Activated CD4-positive, alpha-beta T cell treated with anti-CD3 and anti-CD28 coated beads, Interleukin-2, amount 50 U/mL, for 4 hours (primary cell): ENCODE measurements around the gene MAGI1.

Source experiments
- DNase-seq, 2 experiments: peaks; one replicate each; pipeline ENCODE4 v3.0.0-alpha.2; 2020

Gene MAGI1

DNA sequence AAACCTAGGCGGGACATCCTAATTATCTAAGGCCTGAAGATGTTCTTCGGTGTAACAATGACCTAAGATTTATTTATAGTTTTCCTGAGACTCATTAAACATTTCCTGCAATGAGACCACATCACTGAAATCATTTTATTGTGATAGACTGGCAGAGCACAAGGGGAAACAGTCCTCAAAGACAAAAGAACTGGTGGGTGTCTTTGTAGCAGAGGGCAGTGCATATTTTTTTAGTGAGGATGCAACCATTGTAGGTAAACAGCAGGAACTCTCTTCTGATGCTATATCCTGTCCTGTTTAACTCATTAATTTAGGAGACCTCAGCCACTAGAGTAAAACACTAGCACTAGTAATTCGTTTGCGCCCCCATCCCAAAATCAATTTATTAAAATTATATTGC is 100.0 kb downstream of the MAGI1 start:
- no peak for DNase-seq

DNA sequence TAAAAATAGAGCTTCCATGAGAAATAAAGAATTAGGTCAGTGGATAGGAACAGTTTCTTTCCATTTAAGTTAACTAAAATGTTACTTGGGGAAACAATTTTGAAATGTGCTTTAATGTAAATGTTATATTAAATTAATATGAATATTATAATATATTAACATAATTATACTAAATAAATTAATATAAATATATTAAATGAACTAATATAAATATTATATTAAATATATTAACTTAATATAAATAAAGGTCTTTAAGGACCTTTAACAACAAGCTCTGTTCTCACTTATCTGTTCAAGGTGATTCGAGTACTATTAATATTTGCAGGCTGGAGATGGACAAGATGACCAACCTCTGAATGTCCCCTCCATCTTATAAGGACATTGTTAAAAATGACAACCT is 100.6 kb downstream of the MAGI1 start:
- no peak for DNase-seq

DNA sequence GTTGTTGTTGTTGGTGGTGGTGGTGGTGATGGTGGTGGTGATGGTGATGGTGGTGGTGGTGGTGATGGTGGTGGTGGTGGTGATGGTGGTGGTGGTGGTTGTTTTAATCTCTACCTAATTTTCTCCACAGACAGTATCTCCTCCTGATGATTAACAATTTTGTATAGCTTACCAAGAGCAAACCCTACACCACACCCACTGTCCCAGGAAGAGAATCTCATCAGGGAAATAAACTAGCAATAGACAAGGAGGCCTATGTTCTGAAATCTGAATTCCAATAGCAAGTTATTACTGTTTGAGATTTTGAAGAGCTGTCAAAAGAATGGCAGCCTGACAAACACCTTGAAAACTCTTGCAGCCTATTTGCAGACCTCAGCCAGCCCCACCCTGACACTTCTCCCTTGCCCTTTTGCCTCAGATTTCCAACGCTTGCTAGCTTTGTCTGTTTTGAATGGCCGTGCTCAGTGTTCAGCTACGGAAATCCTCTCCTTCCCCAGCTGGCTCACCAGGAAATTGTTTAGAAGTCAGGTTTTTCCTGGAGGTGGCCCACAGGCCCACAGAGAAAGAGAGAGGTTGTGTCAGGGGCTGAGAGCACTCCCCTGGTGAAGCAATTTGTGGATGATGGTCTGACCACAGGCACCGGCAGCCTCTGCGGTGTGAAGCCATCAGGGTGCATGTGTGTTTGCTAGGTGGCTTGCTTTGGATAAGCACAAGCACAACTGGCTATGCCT is 101.6 kb downstream of the MAGI1 start:
- no peak for DNase-seq

DNA sequence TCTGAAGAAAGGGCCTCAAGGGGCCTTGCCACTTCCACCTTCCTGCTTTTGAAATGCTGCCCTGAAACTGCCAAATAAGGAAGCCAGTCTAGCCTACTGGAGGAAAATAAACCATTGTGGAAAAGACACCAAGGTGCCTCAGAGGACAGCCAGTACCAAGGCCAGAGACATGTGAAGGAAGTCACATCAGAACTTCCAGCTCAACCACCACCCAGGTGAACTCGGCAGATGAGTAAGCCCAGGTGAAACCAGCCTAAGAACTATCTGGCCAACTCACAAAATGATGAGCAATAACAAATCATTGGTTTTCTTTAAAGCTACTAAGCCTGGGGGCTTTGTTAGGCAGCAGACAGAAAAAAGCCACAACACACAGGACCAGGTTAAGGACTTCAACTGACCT is 103.0 kb downstream of the MAGI1 start:
- DNase-seq: no peak

DNA sequence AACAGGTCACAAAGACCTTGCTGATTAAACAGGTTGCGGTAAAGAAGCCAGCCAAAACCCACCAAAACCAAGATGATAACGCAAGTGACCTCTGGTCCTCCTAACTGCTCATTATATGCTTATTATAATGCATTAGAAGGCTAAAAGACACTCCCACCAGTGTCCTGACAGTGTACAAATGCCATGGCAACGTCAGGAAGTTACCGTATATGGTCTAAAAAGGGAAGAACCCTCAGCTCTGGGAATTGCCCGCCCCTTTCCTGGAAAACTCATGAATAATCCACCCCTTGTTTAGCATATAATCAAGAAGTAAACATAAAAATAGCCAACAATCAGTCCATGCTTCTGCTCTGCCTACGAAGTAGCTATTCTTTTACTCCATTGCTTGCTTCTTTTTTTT is 108.1 kb downstream of the MAGI1 start:
- DNase-seq: no peak

DNA sequence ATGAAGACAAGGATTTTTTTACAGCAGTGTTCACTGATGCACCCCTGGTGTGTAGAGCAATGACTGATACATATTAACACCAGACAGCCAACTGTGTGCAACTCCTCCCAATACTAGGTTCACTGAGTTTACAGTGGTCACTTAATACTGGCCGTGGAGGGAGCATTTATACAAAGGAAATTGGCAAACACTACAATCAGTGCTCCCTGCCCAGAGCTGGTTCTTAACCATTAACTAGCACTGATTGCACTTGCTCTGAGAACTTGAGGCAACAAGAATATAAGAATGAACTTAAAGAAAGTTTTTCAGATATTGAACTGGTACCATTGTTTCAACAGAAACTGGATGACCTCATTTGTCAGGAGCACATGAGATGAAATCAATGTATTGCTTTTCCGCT is 110.6 kb downstream of the MAGI1 start:
- DNase-seq: no peak

DNA sequence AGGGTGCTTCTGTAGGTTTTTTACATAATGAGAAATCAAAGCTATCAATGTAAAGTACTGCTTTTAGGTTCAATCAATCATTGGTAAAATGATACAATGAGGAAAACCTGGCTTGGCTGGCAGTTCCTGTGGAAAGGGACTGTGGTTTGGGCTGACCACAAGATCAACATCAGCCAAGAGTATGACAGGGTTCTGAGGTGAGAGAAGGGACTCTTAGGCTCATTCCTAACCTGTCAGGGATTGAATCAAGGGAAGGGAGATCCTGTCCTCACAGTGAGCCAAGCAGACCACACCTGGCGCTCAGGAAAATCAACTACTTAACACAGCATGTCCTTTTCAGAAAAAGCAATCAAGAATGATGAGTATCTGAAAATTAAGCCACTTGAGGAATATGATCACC is 111.1 kb downstream of the MAGI1 start:
- no peak for DNase-seq

DNA sequence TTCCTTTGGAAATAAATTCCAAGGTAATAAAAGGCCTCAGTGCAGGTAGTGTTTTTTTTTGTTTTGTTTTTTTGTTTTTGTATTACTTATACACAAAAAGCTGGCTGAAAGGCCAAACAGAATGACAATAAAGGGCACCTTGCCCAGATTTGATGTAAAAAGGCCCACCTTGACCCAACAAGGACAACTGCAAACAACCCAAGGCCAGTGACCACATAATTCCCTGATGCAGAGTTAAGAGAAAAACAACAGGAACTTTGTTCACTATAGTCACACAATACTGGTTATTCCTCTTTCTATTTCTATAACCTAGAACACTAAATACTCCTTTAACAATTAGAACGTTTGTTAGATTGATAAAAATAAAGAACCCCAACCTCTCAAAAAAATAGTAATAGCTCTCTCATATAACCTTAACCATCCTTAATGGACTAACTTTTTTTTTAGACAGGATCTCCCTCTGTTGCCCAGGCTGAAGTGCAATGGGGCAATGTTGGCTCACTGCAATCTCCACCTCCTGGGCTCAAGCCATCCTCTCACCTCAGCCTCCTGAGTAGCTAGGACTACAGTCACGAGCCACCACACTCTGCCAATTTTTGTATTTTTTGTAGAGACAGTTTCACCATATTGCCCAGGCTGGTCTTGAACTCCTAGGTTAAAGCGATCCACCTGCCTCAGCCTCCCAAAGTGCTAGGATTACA is 113.3 kb downstream of the MAGI1 start:
- no peak for DNase-seq

DNA sequence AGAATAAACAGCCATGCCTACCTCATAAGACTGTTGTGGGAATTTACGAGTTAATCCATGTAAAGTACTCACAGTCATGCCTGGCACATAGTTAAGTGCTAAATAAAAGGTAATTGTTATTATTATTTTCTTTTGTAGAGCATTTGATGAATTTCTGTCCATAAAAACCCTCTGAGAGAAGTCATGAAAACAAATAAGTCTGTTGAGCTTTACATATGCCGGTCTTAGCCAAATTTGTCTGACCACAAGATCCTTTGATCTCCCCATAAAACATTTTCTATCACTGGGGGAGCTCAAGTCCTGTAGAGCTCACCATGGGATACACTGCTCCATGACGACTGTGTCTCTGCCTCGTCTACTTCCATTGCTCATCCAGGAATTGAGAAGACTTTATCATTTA is 114.0 kb downstream of the MAGI1 start:
- no peak for DNase-seq

DNA sequence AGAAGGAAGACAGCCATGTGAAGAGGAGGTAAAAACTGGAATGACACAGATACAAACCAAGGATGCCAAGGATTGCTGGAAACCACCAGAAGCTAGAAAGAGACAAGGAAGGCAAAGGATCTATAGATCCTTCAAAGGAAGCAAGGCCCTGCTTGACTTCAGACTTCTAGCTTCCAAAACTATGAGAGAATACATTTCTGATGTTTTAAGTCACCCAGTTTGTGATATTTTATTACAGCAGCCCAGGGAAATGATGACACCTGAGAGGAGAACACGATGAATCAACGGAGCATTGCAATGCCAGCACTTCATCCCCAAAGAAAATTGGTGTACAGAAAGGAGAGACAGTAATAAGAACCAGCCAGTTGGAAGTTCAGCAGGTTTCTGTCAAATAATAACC is 116.3 kb downstream of the MAGI1 start:
- DNase-seq: no peak

DNA sequence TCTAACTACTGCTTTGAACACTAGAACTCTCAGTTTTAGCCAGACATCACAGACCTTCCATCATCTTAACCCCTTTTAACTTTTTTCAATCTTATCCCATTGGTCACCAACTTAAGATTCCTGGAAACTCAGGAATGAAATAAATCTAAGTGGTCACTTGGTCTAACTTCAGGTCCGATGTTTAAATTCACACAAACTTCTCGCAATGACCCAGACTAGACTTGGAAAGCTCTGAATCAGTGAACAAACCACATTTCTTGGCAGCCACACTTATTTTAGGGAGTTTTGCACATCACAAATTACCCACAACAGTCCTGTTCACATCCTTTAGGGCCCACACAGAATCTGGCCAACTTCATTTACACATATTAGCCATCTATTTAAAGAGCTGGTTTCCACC is 118.9 kb downstream of the MAGI1 start:
- no peak for DNase-seq

DNA sequence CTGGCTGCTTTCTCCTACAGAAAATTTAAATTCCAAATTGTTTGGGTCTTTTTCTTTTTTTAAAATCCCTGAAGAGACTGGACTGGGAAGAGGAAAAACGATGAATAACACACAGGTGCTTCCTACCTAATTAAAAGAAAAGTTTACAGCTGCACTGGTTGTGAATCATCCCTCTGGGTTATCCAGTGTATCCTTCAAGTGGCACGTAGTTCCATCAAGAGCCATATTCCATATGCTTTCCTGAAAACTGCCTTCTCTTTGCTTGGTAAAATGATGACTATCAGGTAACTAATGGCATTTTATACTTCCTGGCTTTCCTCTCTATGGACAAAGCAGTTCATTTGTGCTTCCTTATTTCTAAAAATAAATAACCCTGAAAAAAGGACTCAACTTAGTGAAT is 123.2 kb downstream of the MAGI1 start:
- no peak for DNase-seq

DNA sequence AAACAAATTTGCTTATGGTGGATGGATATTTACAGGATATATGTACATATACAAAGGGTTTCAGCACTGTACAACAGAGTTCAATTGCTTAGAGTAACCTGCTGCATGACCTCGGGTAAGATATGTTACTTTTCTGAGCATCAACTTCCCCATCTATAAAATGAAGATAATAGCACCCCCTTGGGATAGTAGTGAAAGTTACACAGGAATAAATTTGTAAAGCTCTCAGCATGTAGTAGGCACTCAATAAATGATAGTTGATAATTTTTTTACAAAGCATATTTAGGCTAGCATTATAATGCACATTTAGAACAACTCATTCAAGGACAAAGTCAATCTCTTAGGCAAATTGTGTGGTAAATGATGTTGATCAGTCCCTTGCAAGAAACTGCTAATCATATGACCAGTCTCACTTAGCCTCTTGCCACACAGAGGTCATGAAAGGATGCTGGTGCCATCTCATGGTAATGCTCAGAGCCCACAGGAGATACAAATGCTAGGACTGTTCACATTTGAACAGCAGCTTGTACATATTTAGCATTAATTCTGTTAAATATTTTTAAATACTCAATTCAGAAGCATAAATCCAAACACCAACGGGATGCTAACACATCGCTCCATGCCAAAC is 123.9 kb downstream of the MAGI1 start:
- DNase-seq: no peak

DNA sequence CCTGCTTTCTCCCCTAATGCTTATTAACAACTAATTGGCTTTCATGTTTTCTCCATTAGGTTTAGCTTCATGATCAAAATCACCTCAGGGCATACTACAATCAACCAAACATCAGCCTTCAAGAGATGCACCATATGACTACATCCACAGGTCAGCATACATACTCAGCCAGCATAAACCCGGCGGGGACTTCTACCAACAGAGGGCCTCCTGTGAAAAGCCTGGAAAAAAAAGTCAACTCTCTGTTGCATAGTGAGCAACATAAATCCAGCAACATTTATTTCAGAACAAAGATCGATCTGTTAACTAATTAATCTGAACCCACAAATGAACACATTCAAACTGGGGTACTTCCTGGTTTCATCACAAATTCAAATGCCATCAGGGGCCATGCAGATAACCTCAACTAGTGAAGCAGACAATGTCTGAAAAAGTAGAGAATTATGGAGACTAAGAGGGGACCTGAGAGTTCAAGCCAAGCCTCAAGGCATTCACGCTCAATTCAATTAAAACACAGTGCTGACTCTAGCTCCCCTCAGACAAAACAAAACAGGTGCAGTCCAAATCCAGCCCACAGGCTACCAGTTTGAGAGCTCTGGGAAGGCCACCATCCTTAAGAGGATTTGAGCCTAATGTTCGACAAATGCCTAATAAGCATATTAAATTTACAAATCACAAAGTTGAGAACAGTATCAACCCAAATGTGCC is 124.5 kb downstream of the MAGI1 start:
- DNase-seq: no peak

DNA sequence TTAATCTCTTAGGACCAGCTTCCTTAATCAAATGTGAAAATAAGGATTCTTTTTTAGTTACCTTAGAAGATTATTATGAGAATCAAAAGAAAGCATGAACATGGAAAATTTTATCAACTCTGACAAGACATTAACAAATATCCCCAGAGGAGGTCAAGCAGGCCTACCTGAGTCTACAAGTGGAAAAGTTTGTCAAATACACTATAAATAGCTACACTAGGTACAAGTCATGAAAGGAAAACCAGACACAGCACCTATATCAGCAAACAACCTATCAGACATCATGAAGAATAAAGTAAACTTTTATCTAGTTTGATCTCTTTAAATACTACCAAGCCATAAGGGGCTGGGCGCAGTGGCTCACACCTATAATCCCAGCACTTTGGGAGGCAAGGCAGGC is 126.1 kb downstream of the MAGI1 start:
- no peak for DNase-seq

DNA sequence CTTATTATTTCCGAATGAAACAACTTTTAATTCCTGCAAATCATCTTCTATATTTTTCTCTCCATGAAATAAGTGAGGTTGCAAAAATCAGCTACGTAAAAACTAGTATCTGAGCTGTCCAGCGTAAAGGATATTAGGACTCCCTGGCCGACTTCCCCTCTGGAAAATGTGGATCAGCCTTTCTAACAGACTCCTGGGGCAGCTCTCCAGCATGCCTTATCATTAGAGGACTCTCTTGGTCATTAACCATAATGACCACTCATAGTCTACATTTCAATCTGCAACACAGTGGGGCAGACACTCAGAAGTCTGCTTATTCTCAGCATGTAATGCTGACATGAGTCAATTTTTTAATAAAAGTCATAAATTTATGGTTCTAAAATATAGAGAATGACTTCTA is 130.1 kb downstream of the MAGI1 start:
- DNase-seq: no peak

DNA sequence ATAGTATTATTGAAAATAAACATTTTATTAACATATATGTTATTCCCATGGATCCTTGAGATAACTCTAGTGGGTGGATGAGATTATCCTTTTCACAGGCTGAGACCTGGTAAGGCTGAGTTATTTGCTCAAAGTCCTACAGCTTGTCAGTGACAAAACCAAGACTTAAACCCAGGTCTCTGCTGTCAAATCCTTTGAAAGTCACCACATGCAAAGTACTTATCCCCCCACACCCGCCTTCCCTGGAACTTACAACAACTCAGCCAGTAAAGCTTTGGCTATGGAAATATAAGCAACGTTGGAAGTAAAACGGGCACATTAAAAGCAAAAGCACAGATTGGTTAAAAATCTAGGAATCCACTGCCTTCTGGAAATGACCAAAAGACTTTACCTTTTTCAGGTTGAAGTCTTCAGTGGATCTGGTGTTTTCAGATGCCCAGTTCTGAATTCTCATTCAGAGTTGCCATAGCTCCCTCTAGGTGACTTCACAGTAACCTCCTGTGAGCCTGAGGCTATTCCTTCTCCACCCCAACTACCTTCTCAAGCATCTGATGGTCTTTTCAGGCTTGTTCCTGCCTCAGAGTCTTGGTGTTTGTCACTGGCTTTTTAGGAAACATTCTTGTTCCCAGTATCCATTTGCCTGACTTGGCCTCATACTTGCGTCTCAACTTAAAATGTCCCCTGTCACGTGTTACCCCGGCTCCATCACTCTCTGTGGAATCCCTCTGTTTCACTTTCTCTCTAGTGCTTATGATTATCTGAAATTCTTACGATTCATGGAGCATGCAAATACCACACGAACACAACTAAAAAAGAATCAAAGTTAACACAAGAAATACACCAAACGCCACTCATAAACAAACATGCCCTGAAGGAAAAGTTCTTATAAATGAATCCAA is 131.2 kb downstream of the MAGI1 start:
- DNase-seq: no peak

DNA sequence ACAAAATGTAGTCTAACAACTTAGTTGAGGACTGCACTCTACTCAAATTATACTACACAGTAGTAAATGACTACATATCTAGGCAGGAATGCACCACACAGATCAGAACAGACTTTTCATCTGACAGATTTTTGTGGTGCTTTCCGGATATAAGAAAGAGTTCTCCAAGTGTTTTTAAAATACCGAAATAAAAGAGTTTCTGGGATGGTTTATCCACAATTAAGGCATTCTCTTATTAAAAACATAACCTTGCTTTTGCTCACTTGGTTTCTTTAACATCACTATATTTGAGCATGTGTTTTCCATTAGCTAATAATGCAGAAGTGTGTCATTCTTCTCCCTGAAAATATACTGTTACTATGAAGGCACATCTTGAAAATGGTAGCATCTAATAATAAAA is 132.9 kb downstream of the MAGI1 start:
- DNase-seq: no peak

DNA sequence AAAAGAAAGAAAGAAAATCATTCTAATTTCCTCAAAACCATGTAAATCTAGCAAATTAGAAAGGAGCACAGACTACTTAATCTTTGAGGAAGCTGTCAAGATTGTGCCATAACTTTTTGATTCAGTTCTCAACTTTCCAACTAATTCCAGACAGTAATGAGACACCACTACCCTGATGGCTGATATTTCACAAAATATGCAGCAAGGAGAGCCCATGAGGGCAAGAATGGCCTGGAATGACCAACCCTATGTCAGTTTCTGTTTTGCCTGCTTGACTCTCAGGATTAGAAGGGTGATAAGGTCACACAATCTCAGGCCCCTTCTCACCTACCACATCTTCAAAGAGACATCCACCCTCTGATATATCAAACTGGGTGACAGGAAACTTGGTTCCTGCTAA is 134.7 kb downstream of the MAGI1 start:
- DNase-seq: no peak

DNA sequence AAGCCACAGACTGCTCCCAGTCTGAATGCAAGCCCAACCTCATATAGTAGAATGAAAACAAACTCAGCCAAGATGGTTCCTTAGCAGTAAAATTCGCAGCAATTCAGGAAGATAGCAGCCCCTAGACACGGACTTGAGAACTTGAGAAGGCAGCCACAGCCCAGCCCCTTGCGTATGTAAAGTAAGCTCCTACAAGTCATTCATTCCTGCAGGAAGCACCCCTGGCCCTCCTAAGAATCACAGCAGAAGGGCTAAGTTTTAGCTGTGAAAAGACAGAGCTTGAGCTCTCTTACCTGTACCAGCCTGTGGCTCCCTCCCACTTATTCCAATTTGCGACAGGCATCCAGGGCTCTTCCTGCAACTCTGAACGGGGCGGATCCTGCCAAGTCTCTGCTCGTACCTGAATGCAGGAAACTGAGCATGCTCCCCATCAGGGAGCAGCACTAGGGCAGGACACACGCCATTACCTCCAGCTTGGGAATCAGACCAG is 136.4 kb downstream of the MAGI1 start:
- DNase-seq: no peak

DNA sequence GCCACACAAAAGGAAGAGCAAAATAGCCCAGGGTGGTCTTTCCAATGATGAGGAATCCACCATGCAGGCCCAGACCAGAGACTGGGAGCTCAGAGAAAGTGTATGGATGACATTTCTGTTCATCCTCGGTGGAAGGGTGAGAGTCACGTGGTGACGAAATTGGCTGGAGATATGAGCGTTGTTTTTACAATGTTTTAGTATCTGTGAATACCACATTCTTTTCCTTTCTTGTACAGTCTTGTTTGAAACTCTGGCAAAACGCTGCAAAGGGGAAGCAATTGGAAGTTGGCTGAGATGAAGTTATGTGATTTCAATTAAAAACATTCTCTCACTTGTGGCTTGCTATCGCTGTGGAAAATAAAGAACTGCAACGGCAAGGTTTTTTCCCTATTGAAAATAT is 137.5 kb downstream of the MAGI1 start:
- DNase-seq: no peak

DNA sequence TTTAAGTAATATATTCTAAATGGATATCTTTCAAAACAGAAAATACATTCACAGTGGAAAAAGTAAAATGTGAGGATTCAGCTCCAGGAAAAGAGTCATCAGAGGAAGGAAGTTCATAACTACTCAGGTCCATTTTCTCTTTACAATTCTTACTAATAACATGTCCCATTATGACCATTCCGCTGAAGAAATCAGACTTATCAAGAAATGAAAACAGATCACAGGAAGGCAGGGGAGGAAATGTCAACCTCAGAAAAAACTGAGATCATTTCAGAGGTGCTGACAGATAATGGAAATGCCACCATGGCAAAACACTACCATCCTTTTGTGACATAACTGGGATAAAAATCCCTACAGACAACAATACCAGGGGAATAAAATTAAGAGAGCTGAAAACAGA is 139.5 kb downstream of the MAGI1 start:
- no peak for DNase-seq

DNA sequence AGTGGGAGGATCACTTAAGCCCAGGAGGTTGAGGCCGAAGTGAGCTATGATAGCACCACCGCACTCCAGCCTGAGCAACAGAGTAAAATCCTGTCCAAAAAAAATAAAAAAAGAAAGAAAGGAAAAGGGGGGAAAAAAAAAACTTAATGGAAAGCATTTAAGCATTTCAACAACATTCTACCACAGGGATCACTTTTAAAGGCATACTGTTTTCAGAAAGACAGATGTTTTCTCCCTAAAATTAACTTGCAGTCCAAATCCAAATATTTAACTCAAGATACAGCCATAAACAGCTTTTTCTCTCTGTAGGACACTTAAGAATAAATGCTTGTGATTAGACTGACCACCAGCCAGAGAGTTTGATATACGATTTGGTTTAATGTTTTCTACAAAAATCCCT is 141.0 kb downstream of the MAGI1 start:
- no peak for DNase-seq
